GM21576 (cell line): ENCODE results near the gene SCYL1.

Experiments used
- ATAC-seq: cut with Tn5 transposase; IDR thresholded peaks from one replicate; pipeline ENCODE4 v1.9.1; 2021; ENCODE audit warnings: mild to moderate bottlenecking, moderate library complexity; ENCODE audit not compliant: unreplicated experiment

Gene SCYL1

DNA sequence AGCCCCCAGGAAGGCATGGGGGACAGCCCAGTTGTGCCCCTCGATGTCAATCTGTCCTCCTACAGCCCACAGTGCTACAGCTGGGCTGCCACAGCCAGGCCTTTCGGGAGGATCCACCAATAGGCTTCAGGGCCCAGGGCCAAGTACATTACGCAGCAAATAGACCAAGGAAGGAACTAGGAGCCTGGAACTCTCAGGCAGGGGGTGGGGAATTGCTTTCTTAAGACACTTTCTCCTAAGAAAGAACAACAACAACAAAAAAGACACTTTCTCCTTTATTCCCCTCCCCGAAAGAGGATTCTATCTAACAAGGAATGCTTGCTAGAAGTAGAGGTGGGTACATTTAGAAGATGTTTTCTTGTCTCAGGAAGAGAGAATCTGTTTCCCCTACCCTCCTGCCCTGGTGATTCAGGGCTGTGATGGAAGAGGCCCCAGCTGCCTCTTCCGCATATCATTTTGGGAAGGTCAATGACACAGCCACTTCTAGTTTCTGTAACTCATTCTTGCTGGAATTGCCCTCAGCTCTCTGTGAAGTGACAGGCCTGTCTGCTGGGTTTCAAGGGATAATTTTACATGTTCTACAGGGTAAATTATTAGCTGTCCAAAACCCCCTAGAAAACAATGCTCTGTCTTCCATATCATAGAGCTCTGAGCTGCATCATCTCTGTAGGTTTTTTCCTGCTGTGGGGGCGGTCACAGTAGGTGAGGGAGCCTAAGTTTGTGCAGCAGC, 32.1 kb upstream of the SCYL1 start:
- ATAC-seq = no peak

DNA sequence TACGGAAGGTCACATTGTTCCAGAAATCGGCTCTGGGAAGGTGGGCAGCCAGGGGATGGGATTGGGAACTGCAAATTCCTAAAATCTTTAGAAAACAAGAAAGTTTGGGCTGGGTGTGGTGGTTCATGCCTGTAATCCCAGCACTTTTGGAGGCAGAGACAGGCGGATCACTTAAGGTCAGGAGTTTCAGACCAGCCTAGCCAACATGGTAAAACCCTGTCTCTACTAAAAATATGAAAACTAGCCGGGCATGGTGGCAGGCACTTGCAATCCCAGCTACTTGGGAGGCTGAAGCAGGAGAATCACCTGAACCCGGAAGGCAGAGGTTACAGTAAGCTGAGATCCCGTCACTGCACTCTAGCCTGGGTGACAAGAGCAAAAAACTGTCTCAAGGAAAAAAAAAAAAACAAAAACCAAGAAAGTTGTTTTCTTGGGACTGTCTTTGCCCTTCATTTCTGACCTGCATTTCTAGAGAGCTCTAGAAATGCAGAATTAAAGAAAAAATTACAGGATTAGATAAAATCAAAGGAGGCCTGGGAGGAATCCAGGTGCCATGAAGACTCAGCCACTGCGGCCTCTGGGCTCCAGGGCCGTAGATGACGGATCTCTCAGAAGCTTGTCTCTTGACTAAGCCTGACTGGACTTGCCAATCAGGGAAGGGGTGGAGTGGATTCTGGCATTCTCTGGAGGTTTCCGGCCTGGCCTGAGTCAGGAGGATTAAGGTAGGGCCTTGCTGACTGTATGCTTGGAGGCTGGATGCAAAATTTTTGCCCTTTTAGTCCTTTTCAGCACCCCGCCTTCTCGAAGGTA, 31.3 kb upstream of the SCYL1 start:
- no peak for ATAC-seq

DNA sequence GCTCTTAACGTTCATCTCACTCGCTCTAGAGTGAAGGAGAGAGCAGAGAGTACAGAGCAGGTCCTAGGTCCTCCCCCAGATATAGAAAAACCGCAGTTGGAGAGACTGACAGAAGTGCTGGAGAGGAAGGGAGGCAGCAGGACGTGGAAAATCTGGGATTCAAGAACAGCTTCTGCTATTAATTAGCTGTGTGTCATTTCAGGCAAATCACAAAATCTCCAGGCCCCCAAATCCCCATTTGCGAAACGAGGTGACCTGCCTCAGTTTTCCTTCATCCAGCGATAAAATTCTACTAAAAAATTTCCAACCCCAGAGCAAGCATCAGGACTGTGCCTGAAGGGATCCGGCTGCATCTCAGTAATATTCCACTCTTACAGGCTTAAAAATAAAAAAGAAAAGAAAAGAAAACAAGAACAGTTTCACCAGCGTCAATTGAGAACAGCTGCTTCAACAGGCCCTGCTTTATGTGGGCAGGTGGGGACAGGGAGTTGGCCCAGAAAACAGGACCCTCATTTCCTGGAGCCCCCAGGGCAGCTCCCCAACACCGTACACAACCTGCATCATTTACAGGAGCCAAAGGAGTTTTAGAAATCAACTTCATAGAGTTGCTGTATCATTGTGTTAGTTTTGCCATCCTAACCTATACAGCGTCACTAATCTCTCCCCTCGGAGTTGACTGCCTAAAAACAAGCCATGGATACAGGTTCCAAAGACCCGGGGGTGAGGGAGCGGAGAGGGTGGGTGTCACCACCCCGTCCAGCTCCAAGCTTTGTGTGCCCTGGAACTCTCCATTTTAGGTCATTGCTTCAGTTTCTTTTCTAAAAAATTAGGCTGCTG, 28.4 kb upstream of the SCYL1 start:
- ATAC-seq = no peak

GRCh38 chr11:65497141-65498041, 27.5 kb upstream of the SCYL1 start:
- peak; percentile 50 for ATAC-seq

- no peak for ATAC-seq
Observed at GRCh38 chr11:65498042-65498726, 26.7 kb upstream of the SCYL1 start.

- no peak for ATAC-seq
Observed at GRCh38 chr11:65498727-65498976, 26.2 kb upstream of the SCYL1 start.

DNA sequence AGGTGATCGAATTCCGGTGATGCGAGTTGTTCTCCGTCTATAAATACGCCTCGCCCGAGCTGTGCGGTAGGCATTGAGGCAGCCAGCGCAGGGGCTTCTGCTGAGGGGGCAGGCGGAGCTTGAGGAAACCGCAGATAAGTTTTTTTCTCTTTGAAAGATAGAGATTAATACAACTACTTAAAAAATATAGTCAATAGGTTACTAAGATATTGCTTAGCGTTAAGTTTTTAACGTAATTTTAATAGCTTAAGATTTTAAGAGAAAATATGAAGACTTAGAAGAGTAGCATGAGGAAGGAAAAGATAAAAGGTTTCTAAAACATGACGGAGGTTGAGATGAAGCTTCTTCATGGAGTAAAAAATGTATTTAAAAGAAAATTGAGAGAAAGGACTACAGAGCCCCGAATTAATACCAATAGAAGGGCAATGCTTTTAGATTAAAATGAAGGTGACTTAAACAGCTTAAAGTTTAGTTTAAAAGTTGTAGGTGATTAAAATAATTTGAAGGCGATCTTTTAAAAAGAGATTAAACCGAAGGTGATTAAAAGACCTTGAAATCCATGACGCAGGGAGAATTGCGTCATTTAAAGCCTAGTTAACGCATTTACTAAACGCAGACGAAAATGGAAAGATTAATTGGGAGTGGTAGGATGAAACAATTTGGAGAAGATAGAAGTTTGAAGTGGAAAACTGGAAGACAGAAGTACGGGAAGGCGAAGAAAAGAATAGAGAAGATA, 25.7 kb upstream of the SCYL1 start, which contains the start of gene MALAT1:
MALAT1 (plus strand) TSS at position 69 of the 736 bp plus-strand sequence.
- ATAC-seq = peak; percentile 33

DNA sequence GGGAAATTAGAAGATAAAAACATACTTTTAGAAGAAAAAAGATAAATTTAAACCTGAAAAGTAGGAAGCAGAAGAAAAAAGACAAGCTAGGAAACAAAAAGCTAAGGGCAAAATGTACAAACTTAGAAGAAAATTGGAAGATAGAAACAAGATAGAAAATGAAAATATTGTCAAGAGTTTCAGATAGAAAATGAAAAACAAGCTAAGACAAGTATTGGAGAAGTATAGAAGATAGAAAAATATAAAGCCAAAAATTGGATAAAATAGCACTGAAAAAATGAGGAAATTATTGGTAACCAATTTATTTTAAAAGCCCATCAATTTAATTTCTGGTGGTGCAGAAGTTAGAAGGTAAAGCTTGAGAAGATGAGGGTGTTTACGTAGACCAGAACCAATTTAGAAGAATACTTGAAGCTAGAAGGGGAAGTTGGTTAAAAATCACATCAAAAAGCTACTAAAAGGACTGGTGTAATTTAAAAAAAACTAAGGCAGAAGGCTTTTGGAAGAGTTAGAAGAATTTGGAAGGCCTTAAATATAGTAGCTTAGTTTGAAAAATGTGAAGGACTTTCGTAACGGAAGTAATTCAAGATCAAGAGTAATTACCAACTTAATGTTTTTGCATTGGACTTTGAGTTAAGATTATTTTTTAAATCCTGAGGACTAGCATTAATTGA, 25.0 kb upstream of the SCYL1 start:
- ATAC-seq = no peak

- ATAC-seq = no peak
Observed at GRCh38 chr11:65500387-65501185, 24.3 kb upstream of the SCYL1 start.

GRCh38 chr11:65501186-65501471, 23.8 kb upstream of the SCYL1 start:
- ATAC-seq = no peak

DNA sequence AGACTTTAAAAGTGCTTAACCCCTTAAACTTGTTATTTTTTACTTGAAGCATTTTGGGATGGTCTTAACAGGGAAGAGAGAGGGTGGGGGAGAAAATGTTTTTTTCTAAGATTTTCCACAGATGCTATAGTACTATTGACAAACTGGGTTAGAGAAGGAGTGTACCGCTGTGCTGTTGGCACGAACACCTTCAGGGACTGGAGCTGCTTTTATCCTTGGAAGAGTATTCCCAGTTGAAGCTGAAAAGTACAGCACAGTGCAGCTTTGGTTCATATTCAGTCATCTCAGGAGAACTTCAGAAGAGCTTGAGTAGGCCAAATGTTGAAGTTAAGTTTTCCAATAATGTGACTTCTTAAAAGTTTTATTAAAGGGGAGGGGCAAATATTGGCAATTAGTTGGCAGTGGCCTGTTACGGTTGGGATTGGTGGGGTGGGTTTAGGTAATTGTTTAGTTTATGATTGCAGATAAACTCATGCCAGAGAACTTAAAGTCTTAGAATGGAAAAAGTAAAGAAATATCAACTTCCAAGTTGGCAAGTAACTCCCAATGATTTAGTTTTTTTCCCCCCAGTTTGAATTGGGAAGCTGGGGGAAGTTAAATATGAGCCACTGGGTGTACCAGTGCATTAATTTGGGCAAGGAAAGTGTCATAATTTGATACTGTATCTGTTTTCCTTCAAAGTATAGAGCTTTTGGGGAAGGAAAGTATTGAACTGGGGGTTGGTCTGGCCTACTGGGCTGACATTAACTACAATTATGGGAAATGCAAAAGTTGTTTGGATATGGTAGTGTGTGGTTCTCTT, 23.2 kb upstream of the SCYL1 start:
- ATAC-seq = no peak

DNA sequence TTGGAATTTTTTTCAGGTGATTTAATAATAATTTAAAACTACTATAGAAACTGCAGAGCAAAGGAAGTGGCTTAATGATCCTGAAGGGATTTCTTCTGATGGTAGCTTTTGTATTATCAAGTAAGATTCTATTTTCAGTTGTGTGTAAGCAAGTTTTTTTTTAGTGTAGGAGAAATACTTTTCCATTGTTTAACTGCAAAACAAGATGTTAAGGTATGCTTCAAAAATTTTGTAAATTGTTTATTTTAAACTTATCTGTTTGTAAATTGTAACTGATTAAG, 22.7 kb upstream of the SCYL1 start:
- ATAC-seq = no peak

- ATAC-seq = no peak
Observed at GRCh38 chr11:65502555-65503367, 22.1 kb upstream of the SCYL1 start.

DNA sequence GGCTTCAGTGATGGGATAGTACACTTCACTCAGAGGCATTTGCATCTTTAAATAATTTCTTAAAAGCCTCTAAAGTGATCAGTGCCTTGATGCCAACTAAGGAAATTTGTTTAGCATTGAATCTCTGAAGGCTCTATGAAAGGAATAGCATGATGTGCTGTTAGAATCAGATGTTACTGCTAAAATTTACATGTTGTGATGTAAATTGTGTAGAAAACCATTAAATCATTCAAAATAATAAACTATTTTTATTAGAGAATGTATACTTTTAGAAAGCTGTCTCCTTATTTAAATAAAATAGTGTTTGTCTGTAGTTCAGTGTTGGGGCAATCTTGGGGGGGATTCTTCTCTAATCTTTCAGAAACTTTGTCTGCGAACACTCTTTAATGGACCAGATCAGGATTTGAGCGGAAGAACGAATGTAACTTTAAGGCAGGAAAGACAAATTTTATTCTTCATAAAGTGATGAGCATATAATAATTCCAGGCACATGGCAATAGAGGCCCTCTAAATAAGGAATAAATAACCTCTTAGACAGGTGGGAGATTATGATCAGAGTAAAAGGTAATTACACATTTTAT, 21.4 kb upstream of the SCYL1 start:
- no peak for ATAC-seq

GRCh38 chr11:65503949-65504673, 20.8 kb upstream of the SCYL1 start:
- no peak for ATAC-seq
